Liver (tissue), 9 donors: ENCODE data around the gene CDKN2D. TPM values are rescaled to one million over a fixed set of nuclear protein-coding genes. Genes with fewer than 3 reads are reported as not detected.

Source experiments
- DNase-seq: peaks from one replicate; pipeline ENCODE4 v3.0.0-alpha.2; 2017; ENCODE audit warnings: low spot score
- H3K27ac ChIP-seq, 2 donors: one replicate each; pipeline ENCODE4 v1.7.0; 2013; ENCODE audit warnings: inconsistent platforms in 2 of 2, low read length in 2 of 2, control low read depth in 1 of 2, low read depth in 1 of 2, mild to moderate bottlenecking in 1 of 2
- H3K27me3 ChIP-seq, 4 donors: one replicate each; pipeline versions ENCODE4 v1.6.1 to v1.7.0; 2013; ENCODE audit warnings: low read length in 3 of 4, inconsistent platforms in 1 of 4, mild to moderate bottlenecking in 1 of 4, moderate library complexity in 1 of 4; ENCODE audit not compliant: control insufficient read depth in 4 of 4, insufficient read depth in 4 of 4
- H3K36me3 ChIP-seq, 4 donors: one replicate each; pipeline versions ENCODE4 v1.6.1 to v1.7.0; 2013; ENCODE audit warnings: low read length in 3 of 4, mild to moderate bottlenecking in 3 of 4, low read depth in 1 of 4, moderate library complexity in 1 of 4; ENCODE audit not compliant: control insufficient read depth in 4 of 4, insufficient read depth in 3 of 4
- H3K4me1 ChIP-seq, 4 donors: one replicate each; pipeline versions ENCODE4 v1.6.1 to v1.7.0; 2013; ENCODE audit warnings: low read length in 3 of 4, mild to moderate bottlenecking in 3 of 4, moderate library complexity in 1 of 4; ENCODE audit not compliant: control insufficient read depth in 4 of 4, insufficient read depth in 4 of 4
- H3K4me3 ChIP-seq, 3 donors: one replicate each; pipeline versions ENCODE4 v1.6.1 to v1.7.0; 2013; ENCODE audit warnings: low read length in 3 of 3, control low read depth in 1 of 3, low read depth in 1 of 3, mild to moderate bottlenecking in 1 of 3
- H3K9ac ChIP-seq, 2 donors: one replicate each; pipeline ENCODE4 v1.7.0; 2013; ENCODE audit warnings: low read length in 2 of 2, mild to moderate bottlenecking in 2 of 2, moderate library complexity in 2 of 2, control low read depth in 1 of 2, low read depth in 1 of 2
- H3K9me3 ChIP-seq, 4 donors: one replicate each; pipeline versions ENCODE4 v1.6.1 to v1.7.0; 2013; ENCODE audit warnings: low read length in 3 of 4; ENCODE audit not compliant: control insufficient read depth in 4 of 4
- CTCF ChIP-seq: fragments of 150-350 bp; IDR thresholded peaks from 2 replicates; pipeline ENCODE4 v1.5.1; 2017; ENCODE audit warnings: improper control_type of control experiment, low read depth, low read length; ENCODE audit not compliant: missing input control
- EGR1 ChIP-seq, 2 donors: IDR thresholded peaks; 2 replicates each; pipeline ENCODE4 v1.6.1; 2016 to 2018; ENCODE audit warnings: antibody characterized with exemption in 2 of 2, low read depth in 2 of 2
- FOXA2 ChIP-seq: IDR thresholded peaks from 2 replicates; pipeline ENCODE4 v1.6.1; 2016; ENCODE audit warnings: antibody characterized with exemption
- GABPA ChIP-seq, 2 donors: IDR thresholded peaks in 1 of 2; conservative IDR thresholded peaks in 1 of 2; 2 replicates each; pipeline ENCODE4 v1.6.1; 2016; ENCODE audit warnings: antibody characterized with exemption in 2 of 2, mild to moderate bottlenecking in 1 of 2, moderate library complexity in 1 of 2
- HNF4A ChIP-seq, 2 donors: conservative IDR thresholded peaks; 2 replicates each; pipeline ENCODE4 v1.6.1; 2016; ENCODE audit warnings: antibody characterized with exemption in 2 of 2, mild to moderate bottlenecking in 2 of 2
- HNF4G ChIP-seq: IDR thresholded peaks from 2 replicates; pipeline ENCODE4 v1.6.1; 2016; ENCODE audit warnings: antibody characterized with exemption
- JUND ChIP-seq, 2 donors: IDR thresholded peaks; 2 replicates each; pipeline ENCODE4 v1.6.1; 2016; ENCODE audit warnings: antibody characterized with exemption in 2 of 2
- MAX ChIP-seq: IDR thresholded peaks from 2 replicates; pipeline ENCODE4 v1.6.1; 2016; ENCODE audit warnings: antibody characterized with exemption
- NR2F2 ChIP-seq: IDR thresholded peaks from 2 replicates; pipeline ENCODE4 v1.6.1; 2016; ENCODE audit warnings: antibody characterized with exemption
- RAD21 ChIP-seq, 2 donors: IDR thresholded peaks; 2 replicates each; pipeline ENCODE4 v1.6.1; 2016; ENCODE audit warnings: antibody characterized with exemption in 2 of 2, mild to moderate bottlenecking in 2 of 2
- RXRA ChIP-seq, 2 donors: IDR thresholded peaks; 2 replicates each; pipeline ENCODE4 v1.6.1; 2017 to 2018; ENCODE audit warnings: antibody characterized with exemption in 2 of 2, mild to moderate bottlenecking in 1 of 2
- SP1 ChIP-seq: IDR thresholded peaks from 2 replicates; pipeline ENCODE4 v1.6.1; 2018; ENCODE audit warnings: antibody characterized with exemption, mild to moderate bottlenecking
- TAF1 ChIP-seq: conservative IDR thresholded peaks from 2 replicates; pipeline ENCODE4 v1.6.1; 2016; ENCODE audit warnings: antibody characterized with exemption, mild to moderate bottlenecking
- YY1 ChIP-seq: IDR thresholded peaks from 2 replicates; pipeline ENCODE4 v1.6.1; 2016; ENCODE audit warnings: antibody characterized with exemption, mild to moderate bottlenecking
- ZBTB33 ChIP-seq: IDR thresholded peaks from 2 replicates; pipeline ENCODE4 v1.6.1; 2016; ENCODE audit warnings: antibody characterized with exemption
- WGBS: extraction: QIAGEN DNeasy Blood & Tissue Kit; methylation state at CpG from one replicate; pipeline ENCODE4 v1.1.7; 2013; 5-methylcytosine and 5-hydroxymethylcytosine counted together
- polyA plus RNA-seq, 2 donors: library from polyadenylated mRNA; stranded (reverse) in 1 of 2; unstranded in 1 of 2; fragments of 200-250 nt in 1 of 2; fragments of >200 nt in 1 of 2; fragmentation: Nextera tagmentation in 1 of 2; extraction: Ambion mirVana in 1 of 2; gene quantifications; one replicate each; pipeline versions ENCODE4 v1.2.1 to v1.2.3, GENCODE V29; 2013 to 2015
- total RNA-seq, 2 donors: library from RNA; depleted of rRNA; stranded (reverse); fragments of >200 nt; gene quantifications; one replicate each; pipeline ENCODE4 v1.2.3, GENCODE V29; 2014
- TF ChIP-seq, protein P1 (sequence below): IDR thresholded peaks from 2 replicates; pipeline ENCODE4 v1.6.1; 2016; ENCODE audit warnings: antibody characterized with exemption
- TF ChIP-seq, protein P2 (sequence below): IDR thresholded peaks from 2 replicates; pipeline ENCODE4 v1.6.1; 2016; ENCODE audit warnings: antibody characterized with exemption, mild to moderate bottlenecking
- donor health status: healthy.
- donor health status: healthy.
- donor health status: healthy.
- donor health status: healthy.
- donor health status: healthy.

CDKN2D gene
- total and polyA plus RNA-seq, 4 donors: 1.6 to 86.4 (median 3.5) TPM

- Histone ChIP-seq H3K27ac (no peak overlapping the region), H3K4me3 (no peak overlapping the region), H3K4me1 (no peaks in the 10 kb centered on the region), H3K9me3 (no peaks in the 10 kb centered on the region), H3K27me3 (no peaks in the 10 kb centered on the region), H3K36me3 (no peaks in the 10 kb centered on the region), H3K9ac (no peak overlapping the region)
- whole genome bisulfite sequencing: 80% methylated on average over 11 of the region's 11 CpGs
- DNase-seq: no peak
- TF ChIP-seq NR2F2 (no peak), JUND (IDR thresholded peaks at IDR 0.05) (no peak)
These were observed 31.1 kb downstream of the CDKN2D start for GRCh38 chr19:10537668-10538067.

- no peaks in the 10 kb centered on the region for H3K27me3 ChIP-seq
- no peak overlapping the region for H3K9ac ChIP-seq
- no peaks in the 10 kb centered on the region for H3K36me3 ChIP-seq
- 74% methylated on average over 6 of the region's 6 CpGs for WGBS
- H3K27ac ChIP-seq: no peak overlapping the region
- TF ChIP-seq HNF4G: no peak
- no peak for TF ChIP-seq GABPA (IDR thresholded peaks at IDR 0.05 in 1 of 2, conservative IDR thresholded peaks at IDR 0.05 in 1 of 2)
- no peak for TF ChIP-seq TAF1
- TF ChIP-seq MAX: no peak
- no peak for TF ChIP-seq YY1
- TF ChIP-seq HNF4A (conservative IDR thresholded peaks at IDR 0.05): no peak
- no peak for TF ChIP-seq RAD21 (IDR thresholded peaks at IDR 0.05)
- TF ChIP-seq JUND (IDR thresholded peaks at IDR 0.05): no peak
- TF ChIP-seq ZBTB33: no peak
- no peak for TF ChIP-seq FOXA2
- no peak for TF ChIP-seq RXRA (IDR thresholded peaks at IDR 0.05)
- no peak for TF ChIP-seq SP1
- TF ChIP-seq CTCF: no peak
- TF ChIP-seq EGR1 (IDR thresholded peaks at IDR 0.05; ENCODE audit: low read depth in 2 of 2): no peak
- H3K4me3 ChIP-seq: no peak overlapping the region
- H3K9me3 ChIP-seq: no peaks in the 10 kb centered on the region
- no peak for DNase-seq
- no peaks in the 10 kb centered on the region for H3K4me1 ChIP-seq
These were observed 33.2 kb downstream of the CDKN2D start for GRCh38 chr19:10535613-10536012.

GRCh38 chr19:10533646-10534386 is 35.0 kb downstream of the CDKN2D start:
- WGBS: 81% methylated on average over 10 of the region's 10 CpGs
- no peak for DNase-seq
- TF ChIP-seq YY1 (no peak), MAX (no peak), SP1 (no peak), HNF4A (conservative IDR thresholded peaks at IDR 0.05) (no peak), EGR1 (IDR thresholded peaks at IDR 0.05; ENCODE audit: low read depth in 2 of 2) (no peak), NR2F2 (no peak), ZBTB33 (no peak)
- TF ChIP-seq, protein P1, sequence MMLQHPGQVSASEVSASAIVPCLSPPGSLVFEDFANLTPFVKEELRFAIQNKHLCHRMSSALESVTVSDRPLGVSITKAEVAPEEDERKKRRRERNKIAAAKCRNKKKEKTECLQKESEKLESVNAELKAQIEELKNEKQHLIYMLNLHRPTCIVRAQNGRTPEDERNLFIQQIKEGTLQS: no peak
- TF ChIP-seq, protein P2, sequence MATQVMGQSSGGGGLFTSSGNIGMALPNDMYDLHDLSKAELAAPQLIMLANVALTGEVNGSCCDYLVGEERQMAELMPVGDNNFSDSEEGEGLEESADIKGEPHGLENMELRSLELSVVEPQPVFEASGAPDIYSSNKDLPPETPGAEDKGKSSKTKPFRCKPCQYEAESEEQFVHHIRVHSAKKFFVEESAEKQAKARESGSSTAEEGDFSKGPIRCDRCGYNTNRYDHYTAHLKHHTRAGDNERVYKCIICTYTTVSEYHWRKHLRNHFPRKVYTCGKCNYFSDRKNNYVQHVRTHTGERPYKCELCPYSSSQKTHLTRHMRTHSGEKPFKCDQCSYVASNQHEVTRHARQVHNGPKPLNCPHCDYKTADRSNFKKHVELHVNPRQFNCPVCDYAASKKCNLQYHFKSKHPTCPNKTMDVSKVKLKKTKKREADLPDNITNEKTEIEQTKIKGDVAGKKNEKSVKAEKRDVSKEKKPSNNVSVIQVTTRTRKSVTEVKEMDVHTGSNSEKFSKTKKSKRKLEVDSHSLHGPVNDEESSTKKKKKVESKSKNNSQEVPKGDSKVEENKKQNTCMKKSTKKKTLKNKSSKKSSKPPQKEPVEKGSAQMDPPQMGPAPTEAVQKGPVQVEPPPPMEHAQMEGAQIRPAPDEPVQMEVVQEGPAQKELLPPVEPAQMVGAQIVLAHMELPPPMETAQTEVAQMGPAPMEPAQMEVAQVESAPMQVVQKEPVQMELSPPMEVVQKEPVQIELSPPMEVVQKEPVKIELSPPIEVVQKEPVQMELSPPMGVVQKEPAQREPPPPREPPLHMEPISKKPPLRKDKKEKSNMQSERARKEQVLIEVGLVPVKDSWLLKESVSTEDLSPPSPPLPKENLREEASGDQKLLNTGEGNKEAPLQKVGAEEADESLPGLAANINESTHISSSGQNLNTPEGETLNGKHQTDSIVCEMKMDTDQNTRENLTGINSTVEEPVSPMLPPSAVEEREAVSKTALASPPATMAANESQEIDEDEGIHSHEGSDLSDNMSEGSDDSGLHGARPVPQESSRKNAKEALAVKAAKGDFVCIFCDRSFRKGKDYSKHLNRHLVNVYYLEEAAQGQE: no peak

More at GRCh38 chr19:10533646-10534386, 35.0 kb downstream of the CDKN2D start:
- no peaks in the 10 kb centered on the region for H3K27me3 ChIP-seq
- no peak overlapping the region for H3K9ac ChIP-seq
- no peaks in the 10 kb centered on the region for H3K9me3 ChIP-seq
- H3K36me3 ChIP-seq: no peaks in the 10 kb centered on the region
- H3K4me3 ChIP-seq: no peak overlapping the region
- no peaks in the 10 kb centered on the region for H3K4me1 ChIP-seq
- no peak overlapping the region for H3K27ac ChIP-seq
